ENCODE data around the gene HERC4.
A peak's percentile ranks its signal among the peaks of the same experiment; 100 is the strongest.
"Not testable (repeated sequence)": the region's sequence is repeated elsewhere in the genome, so short reads cannot be mapped to it uniquely, and the experiment has no call there.

The HERC4 gene

DNA sequence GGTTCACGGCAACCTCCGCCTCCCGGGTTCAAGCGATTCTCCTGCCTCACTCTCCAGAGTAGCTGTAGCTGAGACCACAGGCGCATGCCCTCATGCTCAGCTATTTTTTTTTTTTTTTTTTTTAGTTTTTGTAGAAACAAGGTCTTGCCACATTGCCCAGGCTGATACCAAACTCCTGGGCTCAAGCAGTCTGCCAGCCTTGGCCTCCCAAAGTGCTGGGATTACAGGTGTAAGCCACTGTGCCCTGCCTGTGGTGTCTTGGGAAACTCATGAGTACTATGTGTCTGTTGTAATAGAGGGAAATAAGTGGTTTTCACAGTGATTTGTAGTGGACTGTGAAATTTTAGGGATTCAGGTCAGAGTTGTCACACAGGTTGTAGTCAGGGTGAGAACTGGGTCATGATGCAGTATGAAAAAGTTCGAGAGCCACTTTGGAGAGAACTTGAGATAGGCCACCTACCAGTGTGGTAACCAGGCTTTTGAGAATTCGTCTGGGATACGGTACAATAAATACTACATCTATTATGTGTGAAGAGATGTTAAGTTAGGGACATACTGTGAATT lies 160.2 kb downstream of the HERC4 start:
- Histone ChIP-seq H3K27me3 (ENCODE audit: insufficient read depth, low read length) (no peaks in the 10 kb centered on the region), H3K36me3 (ENCODE audit: insufficient read depth, low read length) (peaks cover 82% of the 10 kb centered on the region), H3K4me1 (ENCODE audit: insufficient read depth, low read length) (no peaks in the 10 kb centered on the region), H3K9me3 (ENCODE audit: low read length) (no peaks in the 10 kb centered on the region), H3K4me3 (ENCODE audit: low read length) (no peak overlapping the region), H2AFZ (ENCODE audit: low read depth, low read length) (no peak overlapping the region)

DNA sequence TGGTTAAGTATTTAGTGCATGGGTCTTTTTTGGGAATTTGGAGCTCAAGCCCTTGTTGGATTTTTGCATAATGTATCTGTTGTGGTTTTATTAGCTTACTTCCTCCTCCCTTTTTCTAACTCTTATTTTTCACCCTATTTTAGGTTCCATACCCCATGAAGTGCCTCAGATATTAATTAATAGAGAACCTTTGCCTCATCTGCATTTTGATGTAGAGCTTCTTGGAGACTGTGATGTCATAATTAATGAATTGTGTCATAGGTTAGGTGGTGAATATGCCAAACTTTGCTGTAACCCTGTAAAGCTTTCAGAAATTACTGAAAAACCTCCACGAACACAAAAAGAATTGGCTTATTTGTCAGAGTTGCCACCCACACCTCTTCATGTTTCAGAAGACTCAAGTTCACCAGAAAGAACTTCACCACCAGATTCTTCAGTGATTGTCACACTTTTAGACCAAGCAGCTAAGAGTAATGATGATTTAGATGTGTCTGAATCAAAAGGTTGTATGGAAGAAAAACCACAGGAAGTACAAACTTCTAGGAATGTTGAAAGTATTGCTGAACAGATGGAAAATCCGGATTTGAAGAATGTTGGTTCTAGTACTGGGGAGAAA lies 162.6 kb downstream of the HERC4 start:
- H2AFZ ChIP-seq (ENCODE audit: low read depth, low read length): no peak overlapping the region
- H3K9me3 ChIP-seq (ENCODE audit: low read length): no peaks in the 10 kb centered on the region
- no peaks in the 10 kb centered on the region for H3K27me3 ChIP-seq (ENCODE audit: insufficient read depth, low read length)
- no peaks in the 10 kb centered on the region for H3K4me1 ChIP-seq (ENCODE audit: insufficient read depth, low read length)
- H3K36me3 ChIP-seq (ENCODE audit: insufficient read depth, low read length): peaks cover 89% of the 10 kb centered on the region
- no peak overlapping the region for H3K4me3 ChIP-seq (ENCODE audit: low read length)

DNA sequence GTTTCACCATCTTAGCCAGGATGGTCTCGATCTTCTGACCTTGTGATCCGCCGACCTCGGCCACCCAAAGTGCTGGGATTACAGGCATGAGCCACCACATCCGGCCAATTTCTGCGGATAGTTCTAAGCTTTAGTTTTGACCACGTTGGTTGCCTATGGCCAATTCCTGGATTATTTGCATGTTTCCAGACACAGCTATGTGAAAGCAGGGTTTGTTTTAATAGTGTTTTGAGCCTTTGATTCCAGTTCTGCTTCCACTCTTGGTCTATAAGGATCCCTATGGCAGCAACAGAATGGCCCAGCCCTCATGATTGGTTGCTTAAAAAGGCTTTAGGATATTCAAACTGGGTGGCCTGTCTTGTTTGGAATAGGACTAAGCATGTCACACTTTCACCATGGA lies 171.5 kb downstream of the HERC4 start:
- Histone ChIP-seq H3K9me3 (ENCODE audit: low read length) (no peaks in the 10 kb centered on the region), H3K27me3 (ENCODE audit: insufficient read depth, low read length) (no peaks in the 10 kb centered on the region), H3K4me3 (ENCODE audit: low read length) (no peak overlapping the region), H3K36me3 (ENCODE audit: insufficient read depth, low read length) (peaks cover 72% of the 10 kb centered on the region), H3K4me1 (ENCODE audit: insufficient read depth, low read length) (no peaks in the 10 kb centered on the region), H2AFZ (ENCODE audit: low read depth, low read length) (no peak overlapping the region)

DNA sequence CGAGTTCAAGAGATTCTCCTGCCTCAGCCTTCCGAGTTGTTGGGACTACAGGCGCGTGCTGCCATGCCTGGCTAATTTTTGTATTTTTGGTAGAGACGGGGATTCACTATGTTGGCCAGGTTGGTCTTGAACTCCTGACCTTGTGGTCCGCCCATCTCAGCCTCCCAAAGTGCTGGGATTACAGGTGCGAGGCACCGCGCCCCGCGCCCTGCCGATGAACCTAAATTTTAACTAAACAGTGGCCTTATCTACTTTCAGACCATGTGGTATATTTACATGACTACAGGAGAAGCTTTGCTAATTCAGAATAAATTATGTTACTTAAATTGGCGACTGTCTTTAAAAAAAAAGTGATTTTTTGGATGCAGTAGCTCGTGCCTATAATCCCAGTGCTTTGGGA lies 181.4 kb downstream of the HERC4 start:
- Histone ChIP-seq H2AFZ (ENCODE audit: low read depth, low read length) (no peak overlapping the region), H3K27me3 (ENCODE audit: insufficient read depth, low read length) (no peaks in the 10 kb centered on the region), H3K36me3 (ENCODE audit: insufficient read depth, low read length) (peaks cover 75% of the 10 kb centered on the region), H3K4me3 (ENCODE audit: low read length) (no peak overlapping the region), H3K9me3 (ENCODE audit: low read length) (no peaks in the 10 kb centered on the region), H3K4me1 (ENCODE audit: insufficient read depth, low read length) (no peaks in the 10 kb centered on the region)

DNA sequence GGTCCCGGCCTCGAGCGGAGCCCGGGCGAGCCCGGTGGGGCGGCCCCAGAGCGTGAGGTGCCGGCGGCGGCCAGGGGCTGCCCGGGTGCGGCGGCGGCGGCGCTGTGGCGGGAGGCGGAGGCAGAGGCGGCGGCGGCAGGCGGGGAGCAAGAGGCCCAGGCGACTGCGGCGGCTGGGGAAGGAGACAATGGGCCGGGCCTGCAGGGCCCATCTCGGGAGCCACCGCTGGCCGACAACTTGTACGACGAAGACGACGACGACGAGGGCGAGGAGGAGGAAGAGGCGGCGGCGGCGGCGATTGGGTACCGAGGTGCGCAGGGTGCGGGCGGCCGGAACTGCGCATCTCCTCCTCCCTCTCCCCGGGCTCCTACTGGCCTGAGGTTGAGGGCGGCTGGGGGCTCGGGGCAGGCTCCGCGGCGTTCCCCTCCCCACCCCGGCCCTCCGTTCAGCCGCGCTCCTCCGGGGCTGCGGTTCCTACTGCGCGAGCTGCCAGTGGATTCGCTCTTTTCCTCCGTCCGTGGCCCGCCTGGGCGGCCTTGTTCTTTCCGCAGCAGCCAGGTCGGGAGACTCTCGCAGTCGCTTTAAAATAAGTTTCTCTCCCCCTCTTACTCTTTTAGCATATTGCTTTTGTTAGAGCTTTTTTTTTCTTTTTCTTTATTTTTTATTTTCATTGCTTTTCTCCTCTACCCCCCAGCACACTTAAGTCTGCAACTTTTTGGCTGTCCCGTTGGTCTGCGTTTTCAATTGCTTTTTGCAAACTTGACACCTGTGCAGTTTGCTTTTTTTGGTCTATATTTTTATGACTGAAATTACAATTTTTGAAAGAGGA lies 190.0 kb downstream of the HERC4 start:
- no peaks in the 10 kb centered on the region for H3K27me3 ChIP-seq (ENCODE audit: insufficient read depth, low read length)
- H3K36me3 ChIP-seq (ENCODE audit: insufficient read depth, low read length): peaks cover 29% of the 10 kb centered on the region
- peaks cover 10% of the 10 kb centered on the region for H3K4me1 ChIP-seq (ENCODE audit: insufficient read depth, low read length)
- peak overlapping the region; percentile 66 for H2AFZ ChIP-seq (ENCODE audit: low read depth, low read length)
- peak overlapping the region; percentile 95 for H3K4me3 ChIP-seq (ENCODE audit: low read length)
- no peaks in the 10 kb centered on the region for H3K9me3 ChIP-seq (ENCODE audit: low read length)

DNA sequence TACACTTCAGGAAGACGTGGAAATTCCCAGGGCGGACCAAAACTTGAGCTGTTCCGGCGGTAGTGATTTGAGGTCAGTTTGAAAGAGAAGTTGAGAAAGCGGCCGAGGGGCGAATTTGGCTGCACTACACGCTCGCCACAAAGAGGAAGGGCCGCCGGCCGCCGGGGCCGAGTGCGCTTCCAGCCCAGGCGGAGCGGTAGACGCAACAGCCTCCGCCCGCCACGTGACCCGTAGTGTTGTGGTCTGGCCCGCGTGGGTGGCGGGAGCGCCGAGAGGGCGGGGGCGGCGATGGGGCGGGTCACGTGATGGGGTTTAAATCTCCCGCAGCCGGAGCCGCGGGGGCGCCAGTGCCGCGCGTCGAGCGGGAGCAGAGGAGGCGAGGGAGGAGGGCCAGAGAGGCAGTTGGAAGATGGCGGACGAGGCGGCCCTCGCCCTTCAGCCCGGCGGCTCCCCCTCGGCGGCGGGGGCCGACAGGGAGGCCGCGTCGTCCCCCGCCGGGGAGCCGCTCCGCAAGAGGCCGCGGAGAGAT lies 190.7 kb downstream of the HERC4 start, which contains the start of gene SIRT1:
Gene SIRT1 (plus strand): TSS at position 344 of the 529 bp plus-strand sequence. CDS start 66 bp downstream, at position 410.
- no peaks in the 10 kb centered on the region for H3K27me3 ChIP-seq (ENCODE audit: insufficient read depth, low read length)
- H3K4me1 ChIP-seq (ENCODE audit: insufficient read depth, low read length): peaks cover 10% of the 10 kb centered on the region

DNA sequence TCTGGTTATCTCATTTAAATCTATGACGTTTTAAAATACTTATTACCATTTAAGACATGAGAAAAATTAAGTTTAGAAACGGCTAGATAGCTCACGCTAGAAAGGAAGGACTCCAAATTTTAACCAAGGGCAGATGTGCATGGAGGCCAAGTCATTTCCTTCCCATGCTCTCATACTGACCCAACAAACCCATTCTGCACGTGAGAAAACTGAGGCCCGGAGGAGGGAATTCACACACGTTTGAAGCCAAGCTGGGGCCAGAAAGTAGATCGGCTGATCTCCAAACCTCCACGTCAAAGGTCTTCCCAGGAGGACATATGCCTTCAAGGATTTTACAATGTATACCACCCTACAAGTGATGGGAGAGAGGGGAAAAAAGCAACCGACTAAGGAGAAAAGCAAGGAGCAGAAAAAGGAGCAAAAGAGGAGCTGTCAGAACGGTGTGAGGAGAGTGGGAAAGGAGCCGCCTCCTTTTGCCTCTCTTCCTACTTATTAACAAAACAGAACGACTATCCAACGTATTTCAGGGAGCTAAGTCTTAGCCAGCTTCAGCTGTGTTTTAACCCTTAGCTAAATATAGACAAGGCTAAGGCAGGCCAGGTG lies 191.3 kb downstream of the HERC4 start:
- Histone ChIP-seq H3K9me3 (ENCODE audit: low read length) (no peaks in the 10 kb centered on the region), H3K4me1 (ENCODE audit: insufficient read depth, low read length) (peaks cover 10% of the 10 kb centered on the region), H3K36me3 (ENCODE audit: insufficient read depth, low read length) (peaks cover 18% of the 10 kb centered on the region), H3K4me3 (ENCODE audit: low read length) (peak overlapping the region; percentile 95), H3K27me3 (ENCODE audit: insufficient read depth, low read length) (no peaks in the 10 kb centered on the region), H2AFZ (ENCODE audit: low read depth, low read length) (peak overlapping the region; percentile 86)

More for the DNA sequence above, 190.7 kb downstream of the HERC4 start, which contains the start of gene SIRT1:
- Histone ChIP-seq H3K9me3 (ENCODE audit: low read length) (no peaks in the 10 kb centered on the region), H3K36me3 (ENCODE audit: insufficient read depth, low read length) (peaks cover 23% of the 10 kb centered on the region), H3K4me3 (ENCODE audit: low read length) (peak within 1 kb of the TSS; percentile 95), H2AFZ (ENCODE audit: low read depth, low read length) (peak within 1 kb of the TSS; percentile 86)

DNA sequence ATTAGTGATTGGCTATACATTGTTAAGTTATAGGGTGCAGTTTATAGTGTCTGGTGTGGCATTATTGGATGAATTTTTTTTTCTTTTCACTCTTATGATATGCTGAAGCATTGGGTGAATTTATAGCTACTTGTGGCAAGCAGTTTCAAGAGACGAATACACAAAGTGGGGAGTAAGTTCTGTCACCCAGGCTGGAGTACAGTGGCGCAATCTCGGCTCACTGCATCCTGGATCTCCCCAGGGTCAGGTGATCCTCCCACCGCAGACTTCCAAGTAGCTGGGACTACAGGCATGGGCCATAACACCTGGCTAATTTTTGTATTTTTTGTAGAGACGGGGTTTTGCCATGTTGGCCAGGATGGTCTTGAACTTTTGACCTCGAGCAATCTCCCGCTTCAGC lies 196.9 kb downstream of the HERC4 start:
- H3K4me1 ChIP-seq (ENCODE audit: insufficient read depth, low read length): no peaks in the 10 kb centered on the region
- no peaks in the 10 kb centered on the region for H3K27me3 ChIP-seq (ENCODE audit: insufficient read depth, low read length)
- no peaks in the 10 kb centered on the region for H3K36me3 ChIP-seq (ENCODE audit: insufficient read depth, low read length)
- H3K4me3 ChIP-seq (ENCODE audit: low read length): no peak overlapping the region
- no peak overlapping the region for H2AFZ ChIP-seq (ENCODE audit: low read depth, low read length)
- H3K9me3 ChIP-seq (ENCODE audit: low read length): no peaks in the 10 kb centered on the region

DNA sequence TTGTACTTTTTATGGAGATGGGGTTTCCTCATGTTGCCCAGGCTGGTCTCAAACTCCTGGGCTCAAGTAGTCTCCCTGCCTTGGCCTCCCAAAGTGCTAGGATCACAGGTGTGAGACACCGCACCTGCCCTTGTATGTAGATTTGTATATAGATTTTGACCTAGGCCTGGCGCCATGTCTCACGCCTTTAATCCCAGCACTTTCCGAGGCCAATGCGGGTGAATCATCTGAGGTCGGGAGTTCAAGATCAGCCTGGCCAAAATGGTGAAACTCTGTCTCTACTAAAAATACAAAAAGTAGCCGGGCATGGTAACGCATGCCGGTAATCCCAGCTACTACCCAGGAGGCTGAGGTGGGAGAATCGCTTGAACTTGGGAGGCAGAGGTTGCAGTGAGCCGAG lies 197.7 kb downstream of the HERC4 start:
- H3K4me1 ChIP-seq (ENCODE audit: insufficient read depth, low read length); H3K27me3 ChIP-seq (ENCODE audit: insufficient read depth, low read length); H3K36me3 ChIP-seq (ENCODE audit: insufficient read depth, low read length); H2AFZ ChIP-seq (ENCODE audit: low read depth, low read length); H3K9me3 ChIP-seq (ENCODE audit: low read length); H3K4me3 ChIP-seq (ENCODE audit: low read length): not testable (repeated sequence)

DNA sequence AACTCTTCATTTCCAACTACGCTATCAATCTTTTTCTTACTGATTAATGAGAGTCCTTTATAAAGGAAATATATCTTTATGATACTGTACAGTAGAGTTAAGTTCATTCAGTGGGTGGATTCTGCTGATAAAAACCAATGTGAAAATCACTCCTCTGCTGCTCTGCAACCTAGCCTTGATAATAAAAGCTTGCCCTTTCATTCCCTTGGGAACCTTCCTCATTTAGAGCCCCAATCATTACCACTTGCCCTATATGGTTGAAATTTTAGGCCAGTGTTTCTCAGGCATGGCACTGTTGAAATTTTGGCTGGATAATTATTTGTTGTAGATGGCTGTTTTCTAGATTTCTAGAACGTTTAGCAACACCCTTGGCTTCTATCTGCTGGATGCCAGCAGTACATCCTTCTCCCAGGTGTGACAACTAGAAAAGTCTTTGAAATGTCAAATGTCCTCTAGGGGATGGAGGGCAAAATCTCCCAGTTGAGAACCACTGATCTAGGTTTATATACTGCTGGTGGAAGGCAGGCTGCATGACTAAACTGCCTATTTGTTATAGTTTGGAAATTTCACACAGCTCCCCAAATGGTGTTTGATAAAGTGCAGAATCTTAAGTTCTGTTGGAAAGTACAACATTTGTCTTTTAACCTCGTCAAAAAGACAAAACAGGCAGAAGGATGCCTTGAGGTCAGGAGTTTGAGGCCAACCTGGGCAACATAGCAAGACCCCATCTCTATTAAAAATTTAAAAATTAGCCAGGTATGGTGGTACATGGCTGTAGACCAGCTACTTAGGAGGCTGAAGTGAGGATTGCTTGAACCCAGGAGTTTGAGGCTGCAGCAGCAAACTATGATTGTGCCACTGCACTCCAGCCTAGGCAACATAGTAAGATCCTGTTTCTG lies 199.5 kb downstream of the HERC4 start:
- H3K27me3 ChIP-seq (ENCODE audit: insufficient read depth, low read length): no peaks in the 10 kb centered on the region
- H3K4me1 ChIP-seq (ENCODE audit: insufficient read depth, low read length): no peaks in the 10 kb centered on the region
- no peaks in the 10 kb centered on the region for H3K36me3 ChIP-seq (ENCODE audit: insufficient read depth, low read length)
- no peaks in the 10 kb centered on the region for H3K9me3 ChIP-seq (ENCODE audit: low read length)
- H2AFZ ChIP-seq (ENCODE audit: low read depth, low read length): no peak overlapping the region
- H3K4me3 ChIP-seq (ENCODE audit: low read length): no peak overlapping the region

Measured in neuron (in vitro differentiated cells).